ENCODE data around the gene ATP11A.

The ATP11A gene

DNA sequence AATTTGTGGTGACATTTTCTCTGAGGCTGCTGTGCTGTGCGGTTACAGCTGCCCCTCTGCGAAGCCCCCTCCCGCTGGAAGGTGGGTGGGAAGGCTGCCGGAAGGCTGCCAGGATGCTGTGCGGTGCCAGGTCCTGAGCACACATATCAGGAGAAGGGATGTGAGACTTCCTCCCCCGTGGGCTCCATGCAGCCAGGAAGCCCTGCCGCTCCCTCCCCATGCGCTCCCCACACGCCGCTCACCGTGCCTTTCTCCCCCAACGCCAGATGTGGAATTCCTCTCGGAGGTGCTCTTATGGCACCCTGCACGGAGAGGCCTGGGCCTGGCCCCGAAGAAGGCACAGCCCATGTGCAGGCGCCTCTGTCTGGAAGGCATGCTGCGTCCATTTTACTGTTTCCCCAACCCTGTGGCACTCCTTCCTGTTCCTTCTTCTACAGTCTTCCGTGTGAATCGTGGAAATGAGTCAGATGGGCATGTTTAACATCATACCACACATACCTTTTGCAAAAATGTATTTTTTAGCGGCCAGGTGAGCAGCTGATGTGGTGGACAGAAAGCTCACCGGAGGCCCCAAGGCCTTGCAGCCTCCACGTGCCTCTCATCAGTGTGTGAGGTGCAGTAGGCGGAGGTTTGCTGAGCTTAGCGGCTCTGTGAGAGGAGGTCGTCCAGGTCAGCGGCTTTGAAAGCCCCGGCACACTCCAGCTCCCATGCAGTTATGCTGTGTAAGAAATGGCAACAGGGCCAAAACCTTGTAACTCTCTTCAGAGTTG lies 88.0 kb downstream of the ATP11A start:
- Histone ChIP-seq H3K9ac (ENCODE audit: insufficient read length) (no peak overlapping the region), H3K4me3 (no peak overlapping the region), H3K27ac (no peak overlapping the region), H3K9me3 (ENCODE audit: low read depth, low read length) (no peaks in the 10 kb centered on the region), H3K36me3 (ENCODE audit: insufficient read depth, low read length) (no peaks in the 10 kb centered on the region)
- TF ChIP-seq EZH2 (IDR thresholded peaks at IDR 0.05): no peak
- TF ChIP-seq FOXP2 (optimal IDR thresholded peaks at IDR 0.05; ENCODE audit: control extremely low read depth, extremely low read length, insufficient read depth): no peak
- no peak for TF ChIP-seq POLR2AphosphoS5 (IDR thresholded peaks at IDR 0.05; ENCODE audit: borderline replicate concordance, low read depth, low read length)
- DNase-seq (ENCODE audit: low read depth, low spot score): no peak

DNA sequence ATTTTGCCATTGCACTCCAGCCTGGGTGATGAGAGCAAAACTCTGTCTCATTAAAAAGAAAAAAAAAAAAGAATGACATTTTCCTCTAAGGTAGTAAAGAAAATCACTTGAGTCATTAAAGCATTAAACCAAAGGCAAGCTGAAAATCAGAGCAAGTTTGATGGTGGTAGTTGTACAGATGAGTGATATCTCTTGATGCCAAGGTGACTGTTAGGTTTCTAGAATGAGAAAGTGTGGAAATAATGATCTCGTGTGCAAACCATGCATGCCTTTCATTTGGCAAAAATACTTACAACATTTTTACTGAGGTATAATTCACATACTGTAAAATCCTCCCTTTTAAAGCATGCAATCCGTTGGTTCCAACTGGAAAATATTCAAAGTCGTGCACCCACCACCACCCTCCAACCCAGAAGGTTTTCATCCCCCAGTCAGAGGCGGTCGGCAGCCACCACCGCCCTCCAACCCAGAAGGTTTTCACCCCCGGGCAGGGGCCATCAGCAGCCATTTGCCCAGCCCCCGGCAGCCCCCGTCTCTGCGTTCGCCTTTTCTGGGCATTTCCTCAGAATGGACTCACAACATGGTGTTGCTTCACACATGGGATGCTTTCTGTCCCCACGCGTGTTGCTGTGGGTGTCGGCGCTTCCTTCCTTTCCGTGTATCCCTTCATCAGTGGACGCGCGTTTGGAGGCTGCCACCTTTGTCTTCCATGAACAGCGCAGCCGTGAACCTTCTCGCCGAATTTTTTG lies 90.2 kb downstream of the ATP11A start:
- Histone ChIP-seq H3K9ac (ENCODE audit: insufficient read length) (no peak overlapping the region), H3K36me3 (ENCODE audit: insufficient read depth, low read length) (no peaks in the 10 kb centered on the region; the same call in 1 of the 2 replicates), H3K9me3 (ENCODE audit: low read depth, low read length) (no peaks in the 10 kb centered on the region), H3K27ac (no peak overlapping the region), H3K4me3 (no peak overlapping the region)
- DNase-seq (ENCODE audit: low read depth, low spot score): no peak
- TF ChIP-seq EZH2 (IDR thresholded peaks at IDR 0.05) (no peak), FOXP2 (optimal IDR thresholded peaks at IDR 0.05; ENCODE audit: control extremely low read depth, extremely low read length, insufficient read depth) (no peak), POLR2AphosphoS5 (IDR thresholded peaks at IDR 0.05; ENCODE audit: borderline replicate concordance, low read depth, low read length) (no peak)

DNA sequence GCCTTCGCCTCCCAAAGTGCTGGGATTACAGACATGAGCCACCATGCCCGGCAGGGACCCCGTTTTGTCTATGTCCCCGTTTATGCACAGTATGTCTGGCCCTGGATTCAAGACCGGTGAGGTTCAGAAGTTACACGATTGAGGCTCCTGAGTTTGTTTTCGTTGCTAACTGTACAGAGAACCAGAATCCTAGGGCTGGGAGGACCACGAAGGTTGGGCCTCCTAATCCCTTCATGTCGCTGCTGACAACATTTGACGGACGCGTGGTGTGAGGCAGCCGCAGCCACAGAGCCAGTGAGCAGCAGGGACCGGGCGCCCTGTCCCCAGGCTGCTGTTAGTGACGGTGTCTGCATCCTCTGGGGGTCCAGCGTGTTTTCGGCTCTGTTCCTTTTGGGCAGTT lies 91.4 kb downstream of the ATP11A start:
- no peak overlapping the region for H3K27ac ChIP-seq
- no peak for DNase-seq (ENCODE audit: low read depth, low spot score)
- H3K9ac ChIP-seq (ENCODE audit: insufficient read length): no peak overlapping the region
- TF ChIP-seq FOXP2 (optimal IDR thresholded peaks at IDR 0.05; ENCODE audit: control extremely low read depth, extremely low read length, insufficient read depth): no peak
- TF ChIP-seq POLR2AphosphoS5 (IDR thresholded peaks at IDR 0.05; ENCODE audit: borderline replicate concordance, low read depth, low read length): no peak
- TF ChIP-seq EZH2 (IDR thresholded peaks at IDR 0.05): no peak
- H3K9me3 ChIP-seq (ENCODE audit: low read depth, low read length): no peaks in the 10 kb centered on the region
- no peak overlapping the region for H3K4me3 ChIP-seq
- H3K36me3 ChIP-seq (ENCODE audit: insufficient read depth, low read length): peaks cover 6% of the 10 kb centered on the region; the same call in 1 of the 2 replicates

DNA sequence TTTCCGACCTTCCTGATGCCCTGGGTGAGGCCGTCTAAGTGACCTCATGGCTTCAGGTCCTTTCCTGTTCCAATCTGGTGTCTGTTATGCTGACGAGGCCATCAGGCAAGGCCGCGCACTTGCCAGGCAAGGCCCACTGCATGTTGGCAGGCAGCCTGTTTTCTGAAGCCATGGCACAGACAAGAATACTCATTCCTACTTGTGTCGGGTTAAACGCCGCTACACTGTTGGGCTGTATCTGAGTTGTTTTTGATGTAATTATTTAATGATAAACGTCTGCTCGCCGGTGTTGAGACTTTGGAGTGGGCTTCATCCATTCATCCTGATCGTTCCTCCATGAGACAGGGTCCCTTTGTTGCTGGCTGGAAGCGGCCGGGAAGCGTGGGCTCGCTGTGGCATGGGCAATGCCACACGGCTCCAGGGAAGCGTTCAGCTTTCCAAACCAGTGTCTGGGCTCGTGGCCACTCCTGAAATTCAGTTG lies 92.1 kb downstream of the ATP11A start:
- TF ChIP-seq FOXP2 (optimal IDR thresholded peaks at IDR 0.05; ENCODE audit: control extremely low read depth, extremely low read length, insufficient read depth) (no peak), EZH2 (IDR thresholded peaks at IDR 0.05) (no peak), POLR2AphosphoS5 (IDR thresholded peaks at IDR 0.05; ENCODE audit: borderline replicate concordance, low read depth, low read length) (no peak)
- no peak overlapping the region for H3K9ac ChIP-seq (ENCODE audit: insufficient read length)

DNA sequence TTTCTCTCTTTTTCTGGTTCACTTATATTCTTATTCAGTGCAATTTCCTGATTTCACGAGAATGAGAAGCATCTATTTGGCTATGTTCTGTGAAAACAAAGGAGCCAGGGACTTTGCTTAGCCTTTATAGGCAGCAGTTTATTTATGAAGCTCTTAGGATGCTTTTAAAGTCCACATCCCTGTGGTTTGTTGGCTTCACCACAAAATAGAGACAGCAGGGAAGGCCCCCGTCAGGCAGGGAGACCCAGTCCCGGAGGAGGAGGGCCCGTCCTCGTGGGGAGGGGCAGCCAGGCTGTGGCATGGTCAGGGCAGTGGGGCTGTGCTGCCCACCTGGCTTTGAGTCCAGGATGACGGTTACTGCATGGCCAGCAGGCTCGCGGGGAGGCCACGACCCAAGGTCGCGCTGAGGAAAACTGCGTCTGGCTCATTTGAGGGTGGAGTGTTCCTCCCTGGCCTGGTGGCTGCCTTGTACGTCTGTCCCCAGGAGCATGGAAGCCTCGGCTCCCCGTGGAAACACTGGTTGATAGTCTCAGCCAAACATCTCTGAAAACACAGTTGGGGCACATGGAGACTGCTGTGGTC lies 92.7 kb downstream of the ATP11A start:
- Histone ChIP-seq H3K9ac (ENCODE audit: insufficient read length) (no peak overlapping the region), H3K4me3 (no peak overlapping the region), H3K9me3 (ENCODE audit: low read depth, low read length) (no peaks in the 10 kb centered on the region), H3K36me3 (ENCODE audit: insufficient read depth, low read length) (peaks cover 6% of the 10 kb centered on the region; the same call in 1 of the 2 replicates), H3K27ac (no peak overlapping the region)
- no peak for TF ChIP-seq FOXP2 (optimal IDR thresholded peaks at IDR 0.05; ENCODE audit: control extremely low read depth, extremely low read length, insufficient read depth)
- no peak for TF ChIP-seq EZH2 (IDR thresholded peaks at IDR 0.05)
- no peak for TF ChIP-seq POLR2AphosphoS5 (IDR thresholded peaks at IDR 0.05; ENCODE audit: borderline replicate concordance, low read depth, low read length)
- DNase-seq (ENCODE audit: low read depth, low spot score): no peak

More for the DNA sequence above, 92.1 kb downstream of the ATP11A start:
- Histone ChIP-seq H3K36me3 (ENCODE audit: insufficient read depth, low read length) (peaks cover 6% of the 10 kb centered on the region; the same call in 1 of the 2 replicates), H3K4me3 (no peak overlapping the region), H3K9me3 (ENCODE audit: low read depth, low read length) (no peaks in the 10 kb centered on the region), H3K27ac (no peak overlapping the region)
- DNase-seq (ENCODE audit: low read depth, low spot score): no peak

DNA sequence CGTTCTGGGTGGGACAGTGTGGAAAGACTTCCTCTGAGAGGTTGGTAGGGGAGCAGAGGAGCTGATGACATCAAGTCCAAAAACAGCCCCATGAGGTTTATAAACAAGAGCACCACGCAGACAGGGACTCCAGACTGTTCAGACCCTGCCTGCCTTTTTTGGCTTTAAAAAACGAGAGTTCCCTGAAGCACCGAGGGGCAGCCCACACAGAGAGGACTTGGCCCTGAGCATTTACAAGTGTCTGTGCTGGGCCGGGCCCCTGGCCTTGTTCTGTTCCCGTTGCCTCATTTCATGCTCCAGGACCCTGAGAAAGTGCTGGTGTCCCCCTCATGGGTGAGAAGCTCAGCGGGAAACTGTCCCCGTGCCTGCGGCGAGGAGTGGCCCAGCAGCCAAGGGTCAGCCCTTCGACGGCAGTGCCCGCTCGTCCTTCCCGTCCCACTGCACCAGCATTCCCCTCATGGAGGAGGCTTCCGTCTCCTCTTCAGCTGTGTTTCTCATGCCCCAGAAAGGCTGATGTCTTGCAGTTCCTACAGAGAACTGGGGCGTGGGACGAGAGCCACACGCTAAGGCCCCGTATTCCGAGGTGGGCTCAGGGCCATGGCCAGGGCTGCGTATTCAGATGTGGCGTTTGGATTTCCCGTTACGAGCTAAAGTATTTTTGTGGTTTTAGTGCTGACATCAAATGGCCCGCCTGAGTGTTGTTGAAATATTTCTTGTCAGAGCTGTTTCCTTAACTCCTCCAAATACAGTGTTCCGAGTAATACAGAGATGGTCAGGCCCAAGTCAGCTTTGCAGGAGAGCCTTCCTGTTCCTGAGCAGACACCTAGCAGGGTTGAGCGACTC lies 93.5 kb downstream of the ATP11A start:
- H3K36me3 ChIP-seq (ENCODE audit: insufficient read depth, low read length): peaks cover 6% of the 10 kb centered on the region; the same call in 1 of the 2 replicates
- TF ChIP-seq FOXP2 (optimal IDR thresholded peaks at IDR 0.05; ENCODE audit: control extremely low read depth, extremely low read length, insufficient read depth) (no peak), POLR2AphosphoS5 (IDR thresholded peaks at IDR 0.05; ENCODE audit: borderline replicate concordance, low read depth, low read length) (no peak), EZH2 (IDR thresholded peaks at IDR 0.05) (no peak)
- H3K9ac ChIP-seq (ENCODE audit: insufficient read length): no peak overlapping the region
- DNase-seq (ENCODE audit: low read depth, low spot score): no peak
- H3K27ac ChIP-seq: no peak overlapping the region
- H3K9me3 ChIP-seq (ENCODE audit: low read depth, low read length): no peaks in the 10 kb centered on the region
- H3K4me3 ChIP-seq: no peak overlapping the region

DNA sequence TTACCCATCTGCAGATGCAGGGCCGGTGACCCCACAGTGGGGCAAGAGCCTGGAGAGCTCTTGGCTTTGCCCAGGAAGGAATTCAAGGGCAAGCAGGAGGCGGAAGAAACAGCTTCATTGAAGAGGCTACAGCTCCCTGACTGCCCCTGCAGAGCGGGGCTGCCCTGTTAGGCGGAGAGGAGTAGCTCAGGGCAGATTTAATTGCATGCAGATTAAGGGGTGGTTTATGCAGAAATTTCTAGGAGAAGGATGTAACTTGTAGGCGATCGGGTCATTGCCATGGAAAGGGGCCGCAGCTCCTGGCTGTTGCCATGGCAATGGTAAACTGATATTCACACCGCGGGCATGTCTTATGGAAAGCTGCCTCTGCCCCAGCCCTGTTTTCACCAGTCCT lies 94.1 kb downstream of the ATP11A start:
- Histone ChIP-seq H3K4me3 (no peak overlapping the region), H3K27ac (no peak overlapping the region)
- no peak for DNase-seq (ENCODE audit: low read depth, low spot score)

More for the DNA sequence above, 94.1 kb downstream of the ATP11A start:
- peaks cover 8% of the 10 kb centered on the region; the same call in 1 of the 2 replicates for H3K36me3 ChIP-seq (ENCODE audit: insufficient read depth, low read length)
- H3K9ac ChIP-seq (ENCODE audit: insufficient read length): no peak overlapping the region
- no peaks in the 10 kb centered on the region for H3K9me3 ChIP-seq (ENCODE audit: low read depth, low read length)
- TF ChIP-seq EZH2 (IDR thresholded peaks at IDR 0.05): no peak
